Neural cell (in vitro differentiated cells): ENCODE measurements around the gene C1orf226.

Source experiments
- EP300 ChIP-seq: fragments of 450-650 bp; conservative IDR thresholded peaks from 2 replicates; pipeline ENCODE4 v1.6.1; 2014; ENCODE audit warnings: antibody characterized with exemption, mild to moderate bottlenecking, moderate library complexity; ENCODE audit not compliant: poor library complexity, severe bottlenecking
- POLR2AphosphoS5 ChIP-seq: IDR thresholded peaks from 2 replicates; pipeline ENCODE4 v1.6.1; 2012
- RAD21 ChIP-seq: fragments of 450-650 bp; conservative IDR thresholded peaks from 2 replicates; pipeline ENCODE4 v1.6.1; 2014; ENCODE audit warnings: antibody characterized with exemption, mild to moderate bottlenecking, moderate library complexity
- TAF1 ChIP-seq: IDR thresholded peaks from 2 replicates; pipeline ENCODE4 v1.6.1; 2012; ENCODE audit warnings: low read depth
- TF ChIP-seq, protein P1 (sequence below): fragments of 450-650 bp; IDR thresholded peaks from 2 replicates; pipeline ENCODE4 v1.5.1; 2014; ENCODE audit warnings: antibody characterized with exemption, mild to moderate bottlenecking, moderate library complexity; ENCODE audit not compliant: poor library complexity, severe bottlenecking
- TF ChIP-seq, protein P2 (sequence below): IDR thresholded peaks from 2 replicates; pipeline ENCODE4 v1.6.1; 2012; ENCODE audit warnings: borderline replicate concordance

DNA sequence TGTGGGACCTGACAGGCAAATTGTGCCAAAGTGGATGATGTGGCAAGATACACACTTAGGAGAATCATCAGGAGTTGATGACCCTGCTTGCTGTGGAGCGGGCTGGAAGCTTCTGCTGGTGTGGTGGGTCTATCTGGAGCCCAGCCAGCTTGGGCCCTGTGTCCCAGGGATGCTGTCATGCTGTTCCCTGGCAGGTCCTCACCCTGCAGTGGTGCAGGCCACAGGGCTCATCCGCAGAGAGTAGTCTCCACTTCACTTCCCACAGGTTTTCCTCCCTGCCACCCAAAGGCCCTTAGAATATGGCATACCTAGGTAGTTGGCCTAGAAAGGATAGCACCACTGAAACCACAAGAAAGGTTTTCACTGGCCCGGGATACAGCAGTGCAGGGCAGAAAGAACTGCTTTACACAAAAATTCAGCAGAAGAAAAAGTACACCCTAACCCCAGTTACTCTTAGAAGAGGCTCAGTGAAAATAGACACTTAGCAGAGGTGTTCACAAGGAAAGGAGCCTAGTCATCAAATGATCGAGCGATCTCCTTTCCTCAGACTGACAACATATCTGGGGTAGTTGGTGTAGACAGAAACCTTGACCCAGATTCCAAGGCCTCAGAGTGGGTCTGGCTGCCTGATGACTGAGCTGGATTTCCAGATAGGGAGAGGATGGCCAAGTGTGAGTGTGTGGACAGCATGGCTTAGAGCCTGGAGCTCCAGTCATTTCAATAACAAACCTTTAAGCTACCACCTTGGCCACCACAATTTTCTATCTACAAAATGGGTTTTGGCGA, 1.3 kb upstream of the C1orf226 start:
- TF ChIP-seq, protein P1, sequence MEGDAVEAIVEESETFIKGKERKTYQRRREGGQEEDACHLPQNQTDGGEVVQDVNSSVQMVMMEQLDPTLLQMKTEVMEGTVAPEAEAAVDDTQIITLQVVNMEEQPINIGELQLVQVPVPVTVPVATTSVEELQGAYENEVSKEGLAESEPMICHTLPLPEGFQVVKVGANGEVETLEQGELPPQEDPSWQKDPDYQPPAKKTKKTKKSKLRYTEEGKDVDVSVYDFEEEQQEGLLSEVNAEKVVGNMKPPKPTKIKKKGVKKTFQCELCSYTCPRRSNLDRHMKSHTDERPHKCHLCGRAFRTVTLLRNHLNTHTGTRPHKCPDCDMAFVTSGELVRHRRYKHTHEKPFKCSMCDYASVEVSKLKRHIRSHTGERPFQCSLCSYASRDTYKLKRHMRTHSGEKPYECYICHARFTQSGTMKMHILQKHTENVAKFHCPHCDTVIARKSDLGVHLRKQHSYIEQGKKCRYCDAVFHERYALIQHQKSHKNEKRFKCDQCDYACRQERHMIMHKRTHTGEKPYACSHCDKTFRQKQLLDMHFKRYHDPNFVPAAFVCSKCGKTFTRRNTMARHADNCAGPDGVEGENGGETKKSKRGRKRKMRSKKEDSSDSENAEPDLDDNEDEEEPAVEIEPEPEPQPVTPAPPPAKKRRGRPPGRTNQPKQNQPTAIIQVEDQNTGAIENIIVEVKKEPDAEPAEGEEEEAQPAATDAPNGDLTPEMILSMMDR, result no peak
- TF ChIP-seq POLR2AphosphoS5, result no peak
- TF ChIP-seq, protein P2, sequence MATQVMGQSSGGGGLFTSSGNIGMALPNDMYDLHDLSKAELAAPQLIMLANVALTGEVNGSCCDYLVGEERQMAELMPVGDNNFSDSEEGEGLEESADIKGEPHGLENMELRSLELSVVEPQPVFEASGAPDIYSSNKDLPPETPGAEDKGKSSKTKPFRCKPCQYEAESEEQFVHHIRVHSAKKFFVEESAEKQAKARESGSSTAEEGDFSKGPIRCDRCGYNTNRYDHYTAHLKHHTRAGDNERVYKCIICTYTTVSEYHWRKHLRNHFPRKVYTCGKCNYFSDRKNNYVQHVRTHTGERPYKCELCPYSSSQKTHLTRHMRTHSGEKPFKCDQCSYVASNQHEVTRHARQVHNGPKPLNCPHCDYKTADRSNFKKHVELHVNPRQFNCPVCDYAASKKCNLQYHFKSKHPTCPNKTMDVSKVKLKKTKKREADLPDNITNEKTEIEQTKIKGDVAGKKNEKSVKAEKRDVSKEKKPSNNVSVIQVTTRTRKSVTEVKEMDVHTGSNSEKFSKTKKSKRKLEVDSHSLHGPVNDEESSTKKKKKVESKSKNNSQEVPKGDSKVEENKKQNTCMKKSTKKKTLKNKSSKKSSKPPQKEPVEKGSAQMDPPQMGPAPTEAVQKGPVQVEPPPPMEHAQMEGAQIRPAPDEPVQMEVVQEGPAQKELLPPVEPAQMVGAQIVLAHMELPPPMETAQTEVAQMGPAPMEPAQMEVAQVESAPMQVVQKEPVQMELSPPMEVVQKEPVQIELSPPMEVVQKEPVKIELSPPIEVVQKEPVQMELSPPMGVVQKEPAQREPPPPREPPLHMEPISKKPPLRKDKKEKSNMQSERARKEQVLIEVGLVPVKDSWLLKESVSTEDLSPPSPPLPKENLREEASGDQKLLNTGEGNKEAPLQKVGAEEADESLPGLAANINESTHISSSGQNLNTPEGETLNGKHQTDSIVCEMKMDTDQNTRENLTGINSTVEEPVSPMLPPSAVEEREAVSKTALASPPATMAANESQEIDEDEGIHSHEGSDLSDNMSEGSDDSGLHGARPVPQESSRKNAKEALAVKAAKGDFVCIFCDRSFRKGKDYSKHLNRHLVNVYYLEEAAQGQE, result no peak
- no peak for TF ChIP-seq RAD21
- no peak for TF ChIP-seq TAF1
- TF ChIP-seq EP300, result no peak
